HG03175 (cell line): ENCODE data around the gene CCDC174.

ENCODE experiments used
- ATAC-seq: cut with Tn5 transposase; IDR thresholded peaks from one replicate; pipeline ENCODE4 v1.9.1; 2021; ENCODE audit warnings: mild to moderate bottlenecking, moderate library complexity; ENCODE audit not compliant: unreplicated experiment

Gene CCDC174

DNA sequence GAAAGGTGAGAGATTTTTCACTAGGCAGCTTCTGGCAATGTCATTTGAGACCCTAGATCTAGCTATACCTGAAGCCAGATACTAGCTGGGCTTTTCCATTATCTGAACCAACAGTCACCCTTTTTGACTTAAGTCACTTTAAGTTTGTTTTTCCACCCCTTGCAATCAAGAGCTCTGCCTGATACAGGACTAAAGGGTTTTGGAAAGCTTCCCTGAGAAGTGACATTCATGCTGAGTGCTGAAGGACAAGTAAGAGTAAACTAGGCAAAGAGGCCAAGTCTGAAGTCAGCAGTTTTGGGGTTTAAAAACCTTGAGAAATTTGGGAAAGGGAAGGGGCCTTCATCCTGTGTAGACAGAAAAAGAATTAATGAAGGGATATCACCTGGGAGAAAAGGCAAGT is 27.1 kb upstream of the CCDC174 start:
- no peak for ATAC-seq

DNA sequence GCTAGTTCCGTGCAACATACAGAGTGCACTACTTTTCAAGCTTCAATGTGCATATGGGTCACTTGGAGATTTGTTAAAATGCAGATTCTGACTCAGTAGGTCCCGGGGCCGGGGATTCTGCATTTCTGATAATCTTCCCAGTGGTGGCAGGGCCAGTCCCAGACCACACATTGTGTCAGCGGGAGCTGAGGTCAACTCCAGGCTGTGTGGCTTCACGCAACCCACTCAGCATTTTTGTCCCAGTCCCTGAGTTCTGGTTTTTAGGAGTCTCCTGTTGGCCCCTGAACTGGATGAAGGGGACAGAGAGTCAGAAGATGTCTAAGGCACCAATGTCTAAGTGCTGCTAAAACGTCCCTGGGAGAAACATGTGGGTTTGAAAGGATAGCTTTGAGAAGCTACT is 26.1 kb upstream of the CCDC174 start:
- no peak for ATAC-seq

DNA sequence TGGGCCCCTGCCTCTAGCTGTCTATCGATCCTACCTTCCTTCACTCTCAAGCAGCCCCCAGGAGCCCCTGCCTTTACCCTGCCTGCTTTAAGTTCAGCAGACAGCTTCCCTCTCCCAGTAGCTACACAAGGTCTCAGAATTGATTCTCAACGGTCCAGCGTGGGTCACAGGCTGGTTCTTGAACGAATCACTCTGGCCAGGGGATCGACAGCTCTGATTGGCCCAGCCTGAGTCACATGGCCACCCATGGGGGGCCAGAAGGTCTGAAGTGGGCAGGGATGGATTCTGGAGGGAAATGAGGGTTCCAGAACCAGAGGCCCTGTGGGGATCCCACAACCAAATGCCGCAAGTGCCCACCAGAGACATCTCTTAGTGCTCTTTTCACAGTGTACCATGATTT is 23.7 kb upstream of the CCDC174 start:
- ATAC-seq, result no peak

DNA sequence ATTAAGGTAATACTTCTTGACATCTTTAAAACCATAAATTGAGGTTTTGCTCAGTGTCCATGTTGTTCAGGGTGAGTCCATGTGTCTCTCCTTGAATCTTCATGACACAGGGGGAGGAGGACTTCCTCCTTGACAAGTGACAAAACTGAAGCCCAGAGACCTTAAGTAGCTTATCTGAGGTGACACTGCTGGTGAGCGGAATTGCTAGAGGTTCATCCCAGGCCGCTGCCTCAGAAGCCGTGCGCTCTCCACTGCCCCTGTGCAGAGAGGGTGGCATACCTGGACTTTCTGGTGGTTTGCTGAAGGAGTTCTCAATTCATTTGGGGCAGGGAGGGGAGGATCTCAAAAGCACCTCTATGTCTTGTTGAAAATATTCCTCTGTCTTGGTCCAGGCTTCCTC is 23.2 kb upstream of the CCDC174 start:
- ATAC-seq, result no peak

DNA sequence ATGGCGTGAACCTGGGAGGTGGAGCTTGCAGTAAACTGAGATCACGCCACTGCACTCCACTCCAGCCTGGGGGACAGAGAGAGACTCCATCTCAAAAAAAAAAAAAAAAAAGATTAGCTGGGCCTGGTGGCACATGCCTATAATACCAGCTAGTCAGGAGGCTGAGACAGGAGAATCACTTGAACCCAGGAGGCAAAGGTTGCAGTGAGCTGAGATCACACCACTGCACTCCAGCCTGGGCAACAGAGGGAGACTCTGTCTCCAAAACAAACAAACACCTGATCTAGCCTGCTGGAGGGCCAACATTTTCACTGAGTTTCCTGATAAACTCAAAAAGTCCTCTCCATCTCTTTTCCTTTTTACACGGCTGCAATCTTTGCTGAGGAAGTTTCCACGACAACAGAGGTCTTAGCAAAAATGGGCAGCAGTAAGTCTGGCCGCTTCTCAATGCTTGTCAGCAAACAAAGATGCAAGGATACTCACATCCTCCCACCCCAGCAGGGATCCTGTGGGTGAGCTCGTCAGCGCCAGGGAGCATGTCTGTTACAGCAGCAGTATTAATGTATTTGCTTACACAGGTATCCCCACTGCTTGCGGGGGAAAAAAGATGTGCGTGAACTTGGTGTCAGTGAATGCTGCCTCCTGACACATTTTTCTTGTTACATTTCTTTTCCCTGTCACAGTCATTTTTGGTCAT is 21.0 kb upstream of the CCDC174 start:
- no peak for ATAC-seq

DNA sequence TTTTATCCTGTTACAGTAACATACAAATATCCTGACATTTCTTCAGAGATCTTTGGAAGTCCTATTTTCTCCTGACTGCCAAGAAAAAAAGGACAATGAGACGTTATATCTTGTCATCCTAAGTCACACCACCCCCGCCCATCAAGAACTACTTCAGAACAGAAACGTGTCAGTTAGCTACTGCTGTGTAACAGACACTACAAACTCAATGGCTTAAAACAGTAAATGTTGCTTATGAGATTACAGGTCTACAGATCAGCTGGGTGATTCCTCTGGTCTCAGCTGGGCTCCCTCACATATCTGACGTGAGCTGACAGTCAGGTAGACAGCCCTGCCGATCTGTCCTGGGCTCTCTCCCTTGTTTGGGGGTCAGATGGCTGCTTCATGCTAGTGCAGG is 20.5 kb upstream of the CCDC174 start:
- ATAC-seq, result no peak

DNA sequence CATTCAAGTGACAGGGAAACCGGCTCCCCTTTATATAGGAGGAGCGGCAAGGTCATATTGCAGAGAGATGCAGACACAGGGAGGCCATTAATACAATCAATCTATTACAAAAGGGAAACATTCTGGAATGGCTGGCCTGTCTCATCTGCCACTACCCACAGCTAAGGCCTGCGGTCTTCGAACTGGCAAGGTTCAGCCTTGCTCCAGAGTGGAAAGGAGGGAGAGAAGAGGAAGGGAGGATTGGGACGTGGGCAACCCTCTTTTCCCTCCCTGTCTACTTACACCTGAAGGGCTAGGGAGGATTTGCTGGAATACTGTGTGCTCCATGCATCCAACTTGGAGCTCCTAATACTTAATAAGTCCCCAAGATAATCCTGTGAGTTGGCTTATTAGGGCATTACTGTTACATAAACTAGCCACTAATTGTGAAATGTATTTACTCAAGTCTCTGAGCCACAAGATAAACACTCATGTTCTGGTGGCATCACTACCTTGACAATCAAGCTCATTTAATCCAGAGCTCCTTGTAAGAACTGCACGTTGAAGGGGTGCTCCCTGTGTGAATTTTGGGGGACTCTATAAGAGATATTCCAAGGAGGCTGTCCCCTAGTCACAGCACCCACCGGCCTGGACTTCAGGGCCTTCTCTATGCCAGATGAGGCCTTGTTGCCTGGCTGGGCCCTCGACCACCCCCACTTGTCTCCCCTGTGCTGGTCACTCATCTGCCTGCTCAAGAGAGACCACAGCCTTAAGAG is 19.7 kb upstream of the CCDC174 start:
- no peak for ATAC-seq

DNA sequence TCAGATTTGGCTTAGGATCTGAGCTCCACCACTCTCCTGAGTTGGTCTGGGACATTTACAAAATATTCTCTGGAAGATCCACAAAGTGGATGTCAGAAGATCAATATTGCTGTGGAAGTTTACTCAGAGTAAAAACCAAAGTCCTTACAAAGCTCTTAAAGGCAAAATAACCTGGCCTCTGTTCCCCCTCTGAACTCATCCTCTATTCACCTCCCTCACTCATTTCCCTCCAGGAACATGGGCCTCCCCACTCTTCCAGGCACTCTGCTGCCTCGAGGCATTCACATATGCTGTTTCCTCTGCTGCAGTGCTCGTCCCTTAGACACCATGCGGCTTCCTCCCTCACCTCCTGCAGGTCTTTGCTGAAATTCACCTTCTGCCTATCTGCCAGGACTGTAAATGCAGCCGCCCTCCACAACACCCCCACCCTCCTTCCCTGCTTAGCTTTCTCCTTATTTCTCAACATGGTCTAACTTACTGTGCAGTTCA is 19.1 kb upstream of the CCDC174 start:
- ATAC-seq, result no peak

DNA sequence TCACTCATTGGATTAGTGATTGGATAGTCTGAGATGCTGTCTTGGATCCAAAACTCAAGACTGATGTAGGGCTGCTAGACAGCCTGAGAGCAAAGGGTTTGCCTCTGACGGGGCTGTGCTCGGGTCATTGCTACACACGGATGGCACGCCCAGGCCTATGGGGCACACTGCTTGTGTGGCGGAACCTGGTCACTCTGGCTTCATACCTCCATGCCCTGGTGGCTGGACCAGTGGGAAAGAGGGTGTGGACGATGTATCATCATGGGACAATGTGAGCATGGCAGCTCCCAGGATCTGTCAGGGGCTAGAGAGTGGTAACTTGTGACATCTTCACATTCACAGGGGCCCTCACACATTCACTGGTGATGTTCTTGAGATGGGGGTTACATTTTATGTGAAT is 18.1 kb upstream of the CCDC174 start:
- ATAC-seq, result no peak

DNA sequence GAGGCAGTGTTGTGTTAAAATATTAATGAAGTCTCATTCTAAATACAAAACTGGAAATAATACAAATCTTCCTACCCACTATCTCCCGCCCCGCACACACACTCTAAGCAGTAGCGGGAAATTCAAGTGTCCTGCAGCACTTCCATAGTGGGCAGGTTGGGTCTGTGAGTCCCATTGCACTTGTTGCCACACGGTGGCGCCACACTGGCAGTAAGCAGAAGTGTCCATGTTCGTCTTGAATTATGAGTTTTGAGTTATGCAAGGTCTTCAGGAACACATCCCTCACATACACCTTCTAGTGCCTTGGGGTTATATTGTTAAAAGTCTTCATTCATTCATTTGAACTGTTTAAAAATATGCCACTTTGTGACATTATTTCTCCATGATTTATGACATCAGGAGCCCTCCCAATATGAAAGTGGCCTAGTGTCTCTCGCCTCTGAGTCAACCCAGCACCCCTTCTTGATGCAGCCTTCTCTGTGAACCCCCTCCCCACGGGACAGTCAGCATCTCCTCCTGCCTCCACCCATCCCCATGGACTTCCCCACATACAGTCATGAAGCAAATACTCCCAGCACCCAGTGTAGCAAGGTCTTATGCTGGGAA is 17.6 kb upstream of the CCDC174 start:
- ATAC-seq, result no peak

DNA sequence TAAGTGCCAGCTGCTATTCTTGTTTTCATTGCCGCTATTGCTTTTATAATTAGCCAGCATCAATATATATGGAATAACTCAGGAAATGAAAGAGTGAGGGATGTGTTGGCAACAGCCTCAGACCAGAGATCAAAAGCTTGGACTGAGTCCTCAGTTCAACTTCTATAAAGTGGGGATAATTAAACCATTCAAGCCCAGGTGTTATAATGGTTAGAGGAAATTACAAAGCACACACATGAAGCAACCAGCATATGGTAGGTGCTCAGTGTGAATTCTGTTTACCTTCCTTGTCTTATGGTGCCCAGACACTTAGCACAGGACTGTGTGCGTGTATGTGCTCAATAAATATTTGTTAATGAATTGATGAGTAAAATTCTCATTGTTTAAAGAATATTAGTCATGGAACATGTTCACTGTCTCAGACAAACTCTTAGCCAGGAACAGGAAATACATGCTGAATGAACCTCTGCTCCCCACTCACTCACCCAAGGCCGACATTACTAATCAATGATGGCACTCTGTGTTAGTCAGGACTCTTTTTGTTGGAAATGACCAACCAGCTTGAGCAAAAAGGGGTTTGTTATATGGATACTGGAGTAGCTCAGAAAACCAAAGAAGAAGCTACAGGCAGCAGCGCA is 16.7 kb upstream of the CCDC174 start:
- ATAC-seq, result no peak

DNA sequence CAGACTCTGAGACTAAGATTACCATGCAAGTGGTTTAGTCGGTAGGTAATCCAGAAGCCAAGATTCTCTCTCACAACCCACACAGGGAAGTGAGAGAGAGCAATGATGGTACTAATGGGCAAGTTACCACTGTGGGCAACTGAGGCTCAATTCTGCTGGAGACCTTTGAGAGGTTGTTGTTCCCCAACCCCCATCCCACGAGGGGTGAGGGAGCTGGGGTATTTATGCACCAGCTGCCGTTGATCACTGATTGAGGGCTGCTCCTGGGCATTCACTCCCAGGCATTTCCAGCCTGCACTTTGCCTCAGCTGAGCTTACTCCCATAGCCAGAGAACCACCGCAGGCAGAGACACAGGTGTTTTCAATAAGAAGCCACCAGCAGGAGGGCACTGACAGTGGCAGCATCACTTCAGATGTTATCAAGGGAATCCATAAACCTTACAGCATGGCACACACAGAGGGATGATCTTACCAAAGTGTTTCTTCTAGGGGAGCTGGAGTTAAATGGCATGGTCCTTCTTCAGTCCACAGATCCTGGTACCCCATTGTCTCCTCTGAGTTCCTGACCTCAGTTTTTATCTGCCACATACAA is 15.0 kb upstream of the CCDC174 start:
- ATAC-seq, result no peak

DNA sequence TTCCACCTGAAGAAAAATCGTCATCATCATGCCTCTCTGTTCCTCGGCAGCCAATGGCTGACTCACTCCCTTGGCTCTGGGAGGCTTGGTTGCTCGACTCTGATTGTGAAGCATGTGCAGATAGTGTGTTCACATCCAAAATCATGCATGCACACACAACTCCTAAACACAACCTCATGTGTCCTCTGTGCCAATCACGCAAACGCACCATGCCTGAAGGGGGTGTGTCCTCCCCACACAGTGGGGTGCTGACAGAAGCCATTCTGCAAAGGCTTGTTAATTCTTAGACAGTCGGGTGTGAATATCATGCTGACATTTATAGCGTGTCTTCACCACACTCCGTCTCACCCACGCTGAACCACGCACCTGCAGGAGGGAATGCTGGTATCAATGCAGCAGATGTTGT is 11.4 kb upstream of the CCDC174 start:
- ATAC-seq, result no peak

DNA sequence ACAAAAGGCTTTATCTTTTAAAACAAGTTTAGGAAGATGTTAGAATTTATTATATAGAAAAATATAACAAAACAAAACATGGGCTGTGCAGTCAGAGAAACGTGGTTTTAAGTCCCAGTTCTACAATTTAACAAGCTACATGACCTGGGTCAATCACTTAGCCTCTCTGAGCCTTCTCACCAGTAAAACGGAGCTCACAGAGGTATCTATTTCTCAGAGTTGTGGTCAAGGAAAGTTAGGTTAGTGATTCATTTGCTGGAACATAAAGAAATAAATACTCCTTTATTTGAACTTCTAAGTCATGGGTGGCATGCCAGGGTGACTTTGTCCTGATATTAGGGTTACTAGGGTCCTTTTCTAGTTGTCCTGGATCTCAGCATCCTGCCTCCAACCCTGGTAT is 10.8 kb upstream of the CCDC174 start:
- no peak for ATAC-seq

DNA sequence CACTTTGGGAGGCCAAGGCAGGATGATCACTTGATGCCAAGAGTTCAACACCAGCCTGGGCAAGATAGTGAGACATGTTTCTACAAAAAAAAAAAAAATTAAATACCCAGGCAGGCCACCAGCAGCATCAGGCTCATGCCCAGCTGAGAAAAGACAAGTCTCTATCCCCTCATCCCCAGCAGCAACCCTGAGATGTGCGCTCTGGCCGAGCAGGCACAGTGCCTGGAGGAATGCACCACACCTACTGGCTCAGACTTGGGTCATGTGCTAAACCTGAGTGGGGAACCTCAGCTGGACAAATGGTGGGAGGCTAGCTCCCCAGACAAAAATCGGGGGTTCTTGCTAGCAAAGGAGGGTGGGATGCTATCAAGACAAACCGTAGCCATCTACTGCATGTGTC is 10.2 kb upstream of the CCDC174 start:
- no peak for ATAC-seq

DNA sequence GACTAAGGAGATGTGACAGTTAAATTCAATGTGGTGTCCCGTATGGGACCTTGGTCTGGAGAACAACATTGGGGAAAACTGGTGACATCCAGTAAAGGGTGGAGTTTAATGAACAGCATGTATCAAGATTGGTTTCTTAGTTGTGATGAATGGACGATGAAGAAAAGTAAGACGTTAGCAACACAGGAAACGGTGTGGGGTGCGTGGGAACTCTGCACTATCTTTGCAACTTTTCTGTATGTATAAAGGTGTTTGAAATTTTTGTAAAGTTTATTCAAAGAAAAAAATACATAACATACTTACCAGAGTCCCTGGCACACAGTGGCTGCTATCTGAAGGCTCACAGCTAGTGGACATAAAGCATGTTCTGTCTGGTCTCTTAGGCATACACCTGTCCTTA is 6.1 kb upstream of the CCDC174 start:
- no peak for ATAC-seq

DNA sequence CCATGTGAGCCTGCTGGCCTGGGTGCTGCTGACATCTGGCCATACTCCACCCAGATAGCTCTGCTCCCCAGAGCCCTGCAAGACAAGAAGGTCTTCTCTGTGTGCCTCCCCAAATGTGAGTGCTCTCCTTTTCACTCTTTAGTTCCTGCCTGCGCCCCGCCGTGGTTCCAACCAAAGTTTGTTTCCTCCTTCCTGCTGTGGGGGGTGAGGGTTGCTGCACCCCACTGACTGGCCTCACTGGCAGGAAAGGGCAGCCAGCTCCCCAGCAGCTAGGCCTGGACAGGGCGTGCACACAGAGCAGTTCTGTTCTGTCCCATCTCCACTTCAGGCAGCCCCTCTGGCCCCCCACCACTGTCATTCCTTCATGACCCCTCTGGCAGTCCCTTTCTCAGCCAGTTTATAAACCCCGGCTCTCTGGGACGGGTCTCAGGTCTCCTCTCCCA is 5.4 kb upstream of the CCDC174 start:
- no peak for ATAC-seq

DNA sequence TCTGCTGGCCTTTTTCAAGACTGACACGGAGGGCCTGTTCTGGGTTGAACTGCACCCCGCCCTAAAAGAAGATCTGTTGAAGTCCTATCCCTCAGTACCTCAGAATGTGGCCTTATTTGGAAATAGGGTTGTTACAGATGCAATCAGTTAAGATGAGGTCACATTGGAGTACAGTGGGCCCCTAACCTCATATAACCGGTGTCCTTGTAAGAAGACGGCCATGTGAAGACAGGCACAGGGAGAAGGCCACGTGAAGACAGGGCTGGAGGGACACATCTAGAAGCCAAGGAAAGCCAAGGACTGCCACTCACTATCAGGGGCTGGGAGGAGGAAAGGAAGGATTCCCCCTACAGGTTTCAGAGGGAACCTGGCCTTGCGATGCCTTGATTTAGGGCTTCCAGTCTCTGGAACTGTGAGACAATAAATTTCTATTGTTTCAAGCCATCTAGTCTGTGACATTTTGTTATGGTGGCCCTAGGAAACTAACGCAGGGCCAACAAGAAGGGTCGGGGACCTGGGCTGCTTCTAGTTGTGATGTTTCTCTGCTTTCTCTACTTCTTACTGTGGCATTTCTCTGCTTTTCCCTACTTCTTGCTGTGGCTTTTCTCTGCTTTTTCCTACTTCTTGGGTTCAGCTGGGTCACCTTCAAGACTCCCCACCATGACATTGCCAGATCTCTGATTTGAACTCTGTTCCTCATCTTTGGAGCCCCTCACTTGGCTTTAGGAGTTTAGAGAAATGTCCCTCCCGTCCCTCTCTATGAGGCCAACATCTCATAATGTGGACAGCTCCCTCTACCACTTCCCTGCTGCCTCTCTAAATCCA is 4.8 kb upstream of the CCDC174 start:
- ATAC-seq, result no peak

DNA sequence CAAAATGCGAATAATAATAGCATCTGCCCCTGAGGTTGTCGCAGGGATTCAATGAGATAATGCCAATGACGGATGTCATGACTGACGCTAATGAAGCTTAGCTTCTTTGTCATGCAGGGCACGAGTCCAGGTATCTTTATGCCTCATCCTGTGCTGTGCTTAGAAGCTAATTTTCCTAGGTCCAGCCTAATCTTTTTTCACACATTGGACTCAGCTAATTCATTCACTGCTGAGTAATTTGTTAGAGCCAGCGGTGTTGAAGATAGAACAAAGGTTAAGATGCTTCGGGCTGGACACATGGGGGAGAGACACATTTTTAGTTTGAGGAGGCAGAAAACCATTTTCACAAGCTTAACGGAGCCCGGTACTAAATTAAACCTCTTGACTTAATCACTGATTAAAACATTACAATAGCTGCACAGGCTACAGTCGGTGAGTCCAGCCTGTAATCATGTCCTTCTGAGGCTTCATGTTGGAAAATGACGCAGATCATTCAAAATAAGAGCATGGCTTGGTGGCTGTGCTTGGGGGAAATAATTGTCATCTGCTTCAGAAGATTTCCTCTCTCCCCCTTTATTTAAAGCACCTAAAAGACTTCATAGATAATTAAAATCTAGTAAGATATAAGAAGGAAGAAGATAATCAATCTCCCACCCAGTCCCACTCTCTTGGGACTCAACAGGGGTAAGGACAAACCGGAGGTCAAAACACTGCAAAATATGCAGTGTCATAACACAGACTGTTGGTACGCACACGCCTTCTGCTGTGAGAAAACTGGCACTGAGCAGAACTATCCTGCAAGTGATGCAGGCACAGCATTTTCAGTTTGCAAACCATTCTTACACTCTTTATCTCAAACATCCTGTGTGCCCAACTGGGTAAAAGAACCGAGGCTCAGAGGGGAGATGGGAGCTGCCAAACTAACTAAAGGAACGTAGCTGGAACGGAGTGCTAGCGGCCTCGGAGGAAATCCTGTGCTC is 3.3 kb upstream of the CCDC174 start:
- ATAC-seq, result no peak
